Fibroblast of peridontal ligament (primary cell): ENCODE data around the gene IGFBP4.
A peak's percentile ranks its signal among the peaks of the same experiment; 100 is the strongest.

Source experiments
- DNase-seq: peaks from one replicate; pipeline ENCODE4 v3.0.0-alpha.2; 2010; ENCODE audit errors: extremely low read depth

The IGFBP4 gene

GRCh38 chr17:40471846-40472732 lies 28.8 kb downstream of the IGFBP4 start:
- DNase-seq = peak; percentile 54

GRCh38 chr17:40472733-40473452 lies 29.6 kb downstream of the IGFBP4 start:
- DNase-seq = peak; percentile 66

GRCh38 chr17:40473573-40474365 lies 30.5 kb downstream of the IGFBP4 start:
- DNase-seq = no peak

- DNase-seq = no peak
Measured at GRCh38 chr17:40474419-40475002, 31.3 kb downstream of the IGFBP4 start.

- DNase-seq = no peak
Measured at GRCh38 chr17:40475234-40475908, 32.1 kb downstream of the IGFBP4 start.

- DNase-seq = no peak
Measured at GRCh38 chr17:40477796-40478195, 34.5 kb downstream of the IGFBP4 start.

- DNase-seq = no peak
Measured at GRCh38 chr17:40478486-40478885, 35.2 kb downstream of the IGFBP4 start.

- no peak for DNase-seq
Measured at GRCh38 chr17:40479754-40480480, 36.7 kb downstream of the IGFBP4 start.

GRCh38 chr17:40480501-40481003 lies 37.3 kb downstream of the IGFBP4 start:
- DNase-seq = no peak

- no peak for DNase-seq
Measured at GRCh38 chr17:40481106-40481505, 37.9 kb downstream of the IGFBP4 start.

GRCh38 chr17:40482722-40483121 lies 39.5 kb downstream of the IGFBP4 start:
- no peak for DNase-seq

- no peak for DNase-seq
Measured at GRCh38 chr17:40483679-40484078, 40.4 kb downstream of the IGFBP4 start.

GRCh38 chr17:40484285-40484972 lies 41.2 kb downstream of the IGFBP4 start:
- no peak for DNase-seq

GRCh38 chr17:40484973-40485530 lies 41.8 kb downstream of the IGFBP4 start:
- DNase-seq = no peak

- DNase-seq = peak; percentile 99
Measured at GRCh38 chr17:40485851-40486521, 42.7 kb downstream of the IGFBP4 start.

- peak; percentile 78 for DNase-seq
Measured at GRCh38 chr17:40486522-40487370, 43.5 kb downstream of the IGFBP4 start.

GRCh38 chr17:40487371-40488020 lies 44.2 kb downstream of the IGFBP4 start:
- no peak for DNase-seq
